HL-60/S4 (cell line): Measurements from ENCODE around the gene IL31RA.
"Not testable (repeated sequence)": the region's sequence is repeated elsewhere in the genome, so short reads cannot be mapped to it uniquely, and the experiment has no call there.

Experiments used
- in situ Hi-C: fragments of 300-500 bp; cut with MboI; formaldehyde crosslinking; loops from 2 replicates; pipeline ENCODE4 v1.14.3; 2022; ENCODE audit warnings: low sequenced_read_pairs

IL31RA gene

GRCh38 chr5:55923865-55924500, 72.8 kb downstream of the IL31RA start:
- in situ Hi-C loops: no loop called here

GRCh38 chr5:55924744-55925143, 73.6 kb downstream of the IL31RA start:
- in situ Hi-C loops: no loop called here

- in situ Hi-C loops: no loop called here
Measured at GRCh38 chr5:55925181-55925580, 74.0 kb downstream of the IL31RA start.

GRCh38 chr5:55925712-55926111, 74.6 kb downstream of the IL31RA start:
- in situ Hi-C loops: no loop called here

GRCh38 chr5:55926476-55926875, 75.3 kb downstream of the IL31RA start:
- in situ Hi-C loops: no loop called here

GRCh38 chr5:55927861-55928655, 76.9 kb downstream of the IL31RA start:
- in situ Hi-C loops: no loop called here

- in situ Hi-C loops: no loop called here
Measured at GRCh38 chr5:55929020-55929799, 78.1 kb downstream of the IL31RA start.

GRCh38 chr5:55932700-55933099, 81.5 kb downstream of the IL31RA start:
- in situ Hi-C loops: no loop called here

- in situ Hi-C loops: no loop called here
Measured at GRCh38 chr5:55933377-55934114, 82.4 kb downstream of the IL31RA start.

- in situ Hi-C loops: no loop called here
Measured at GRCh38 chr5:55934115-55934613, 83.0 kb downstream of the IL31RA start.

GRCh38 chr5:55934720-55935119, 83.6 kb downstream of the IL31RA start:
- in situ Hi-C loops: no loop called here

GRCh38 chr5:55935371-55935770, 84.2 kb downstream of the IL31RA start:
- in situ Hi-C loops: no loop called here

- in situ Hi-C loops: no loop called here
Measured at GRCh38 chr5:55936100-55936693, 85.0 kb downstream of the IL31RA start.

- in situ Hi-C loops: not testable (repeated sequence)
Measured at GRCh38 chr5:55937598-55937997, 86.4 kb downstream of the IL31RA start.

- in situ Hi-C loops: not testable (repeated sequence)
Measured at GRCh38 chr5:55941154-55941553, 90.0 kb downstream of the IL31RA start.

- in situ Hi-C loops: no loop called here
Measured at GRCh38 chr5:55959208-55959607, 108.1 kb downstream of the IL31RA start.

GRCh38 chr5:55960779-55961178, 109.6 kb downstream of the IL31RA start:
- in situ Hi-C loops: no loop called here

GRCh38 chr5:55965525-55965924, 114.4 kb downstream of the IL31RA start:
- in situ Hi-C loops: no loop called here

- in situ Hi-C loops: no loop called here
Measured at GRCh38 chr5:55966284-55966683, 115.1 kb downstream of the IL31RA start.

GRCh38 chr5:55969956-55970355, 118.8 kb downstream of the IL31RA start:
- in situ Hi-C loops: no loop called here
